ENCODE data around the gene H1-8. TPM values are rescaled to one million over a fixed set of nuclear protein-coding genes. Genes with fewer than 3 reads are reported as not detected.

Gene H1-8
- total RNA-seq, 1 experiment from 2014 or later = not detected

DNA sequence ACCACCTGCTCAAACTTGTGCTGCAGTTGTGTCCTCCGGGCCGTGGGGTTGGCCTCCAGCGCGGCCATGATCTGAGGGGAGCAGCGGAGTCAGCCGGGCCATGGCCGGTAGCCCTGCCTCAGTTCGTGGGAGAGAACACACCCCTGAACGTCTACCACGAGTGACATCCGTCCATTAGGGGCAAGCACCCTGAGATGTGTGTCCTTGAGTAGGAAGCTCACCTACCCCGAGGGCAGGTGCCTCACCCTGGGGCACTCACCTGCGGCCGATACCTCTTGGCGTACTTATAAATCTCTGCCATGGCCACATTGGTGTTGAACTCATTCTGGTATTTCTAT lies 13.4 kb downstream of the H1-8 start:
- no peak overlapping the region for H3K56ac ChIP-seq (ENCODE audit: insufficient read length, low read depth, low read length)
- H3T11ph ChIP-seq (ENCODE audit: low read length) = no peak overlapping the region
- H2BK12ac ChIP-seq (ENCODE audit: insufficient read length, low read depth, low read length) = no peak overlapping the region
- H3K27me3 ChIP-seq (ENCODE audit: insufficient read depth, low read length) = no peaks in the 10 kb centered on the region
- H3K27ac ChIP-seq (ENCODE audit: insufficient read length, low read depth, low read length) = no peak overlapping the region
- H2AFZ ChIP-seq (ENCODE audit: low read length) = no peak overlapping the region
- no peaks in the 10 kb centered on the region for H3K79me2 ChIP-seq (ENCODE audit: insufficient read depth, low read length)
- H3K27ac Mint-ChIP-seq = no peak overlapping the region
- H3K4ac ChIP-seq (ENCODE audit: low read depth, low read length) = no peak overlapping the region
- H3K36me3 Mint-ChIP-seq (ENCODE audit: insufficient read depth in 1 of 3, low read depth in 3 of 3) = peaks cover 0 to 22% (median 3%) of the 10 kb centered on the region in 3 experiments; a peak in 2 of 7 replicates
- no peak overlapping the region for H2BK20ac ChIP-seq (ENCODE audit: low read depth, low read length, poor library complexity, severe bottlenecking)
- no peak overlapping the region for H2BK15ac ChIP-seq (ENCODE audit: low read depth, low read length)
- no peak overlapping the region for H4K91ac ChIP-seq (ENCODE audit: insufficient read length, low read depth, low read length)
- H3K27me3 Mint-ChIP-seq (ENCODE audit: low read depth) = no peaks in the 10 kb centered on the region; the same call in 1 of the 2 replicates
- no peak overlapping the region for H2AK5ac ChIP-seq (ENCODE audit: insufficient read length, low read length)
- H3K9ac ChIP-seq (ENCODE audit: extremely low read depth, insufficient read length, low read length) = no peak overlapping the region
- H4K5ac ChIP-seq (ENCODE audit: insufficient read length, low read depth, low read length) = no peak overlapping the region
- no peak overlapping the region for H4K8ac ChIP-seq (replicated peaks; ENCODE audit: insufficient read length, low read depth, low read length)
- DNase-seq = no peak
- H3K79me1 ChIP-seq (ENCODE audit: insufficient read depth, low read depth, low read length, poor library complexity, severe bottlenecking) = no peaks in the 10 kb centered on the region
- H4K20me1 ChIP-seq (ENCODE audit: control insufficient read depth, insufficient read depth, insufficient read length) = no peaks in the 10 kb centered on the region
- no peak overlapping the region for H3K23ac ChIP-seq (ENCODE audit: insufficient read length, low read depth, low read length)
- H3K23me2 ChIP-seq (ENCODE audit: insufficient read length, low read depth, low read length, poor library complexity, severe bottlenecking) = no peaks in the 10 kb centered on the region
- no peak overlapping the region for H2BK5ac ChIP-seq (ENCODE audit: insufficient read length, low read length)
- TF ChIP-seq, protein P1, sequence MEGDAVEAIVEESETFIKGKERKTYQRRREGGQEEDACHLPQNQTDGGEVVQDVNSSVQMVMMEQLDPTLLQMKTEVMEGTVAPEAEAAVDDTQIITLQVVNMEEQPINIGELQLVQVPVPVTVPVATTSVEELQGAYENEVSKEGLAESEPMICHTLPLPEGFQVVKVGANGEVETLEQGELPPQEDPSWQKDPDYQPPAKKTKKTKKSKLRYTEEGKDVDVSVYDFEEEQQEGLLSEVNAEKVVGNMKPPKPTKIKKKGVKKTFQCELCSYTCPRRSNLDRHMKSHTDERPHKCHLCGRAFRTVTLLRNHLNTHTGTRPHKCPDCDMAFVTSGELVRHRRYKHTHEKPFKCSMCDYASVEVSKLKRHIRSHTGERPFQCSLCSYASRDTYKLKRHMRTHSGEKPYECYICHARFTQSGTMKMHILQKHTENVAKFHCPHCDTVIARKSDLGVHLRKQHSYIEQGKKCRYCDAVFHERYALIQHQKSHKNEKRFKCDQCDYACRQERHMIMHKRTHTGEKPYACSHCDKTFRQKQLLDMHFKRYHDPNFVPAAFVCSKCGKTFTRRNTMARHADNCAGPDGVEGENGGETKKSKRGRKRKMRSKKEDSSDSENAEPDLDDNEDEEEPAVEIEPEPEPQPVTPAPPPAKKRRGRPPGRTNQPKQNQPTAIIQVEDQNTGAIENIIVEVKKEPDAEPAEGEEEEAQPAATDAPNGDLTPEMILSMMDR (conservative IDR thresholded peaks at IDR 0.05) = no peak
- no peaks in the 10 kb centered on the region for H3K9me3 ChIP-seq (ENCODE audit: control insufficient read depth, low read depth, low read length)
- H3K4me3 Mint-ChIP-seq = no peak overlapping the region
- no peaks in the 10 kb centered on the region; the same call in 1 of the 2 replicates for H3K4me1 ChIP-seq (ENCODE audit: insufficient read depth, low read length)
- no peak overlapping the region for H2BK120ac ChIP-seq (ENCODE audit: low read depth, low read length, poor library complexity, severe bottlenecking)
- no peak overlapping the region for H3K18ac ChIP-seq (ENCODE audit: insufficient read length, low read depth, low read length)
- H3K14ac ChIP-seq (ENCODE audit: insufficient read depth, low read length) = no peak overlapping the region
- no CpG with 5 or more reads among the region's 15 CpGs for WGBS (ENCODE audit: extremely low coverage, insufficient read length, low lambda C conversion rate)
- peaks cover 27 to 65% of the 10 kb centered on the region in 2 experiments for H3K4me1 Mint-ChIP-seq
- no peak overlapping the region for H3K4me2 ChIP-seq (ENCODE audit: insufficient read depth, insufficient read length, low read length)
- no peaks in the 10 kb centered on the region for H3K9me3 Mint-ChIP-seq

All from H9 (cell line).